Measurements from ENCODE around the gene PELI1.
"Not testable (repeated sequence)": the region's sequence is repeated elsewhere in the genome, so short reads cannot be mapped to it uniquely, and the experiment has no call there.

The PELI1 gene

GRCh38 chr2:64120008-64120407 is 24.2 kb downstream of the PELI1 start:
- DNase-seq: no peak

- DNase-seq: no peak
Measured at GRCh38 chr2:64119369-64119768, 24.9 kb downstream of the PELI1 start.

- no peak for DNase-seq
Measured at GRCh38 chr2:64115808-64116598, 28.2 kb downstream of the PELI1 start.

- DNase-seq: no peak
Measured at GRCh38 chr2:64114912-64115277, 29.3 kb downstream of the PELI1 start.

- DNase-seq: no peak
Measured at GRCh38 chr2:64114063-64114911, 29.9 kb downstream of the PELI1 start.

GRCh38 chr2:64112016-64112415 is 32.2 kb downstream of the PELI1 start:
- no peak for DNase-seq

- no peak for DNase-seq
Measured at GRCh38 chr2:64111426-64111825, 32.8 kb downstream of the PELI1 start.

GRCh38 chr2:64108666-64109241 is 35.5 kb downstream of the PELI1 start:
- no peak for DNase-seq

GRCh38 chr2:64106481-64106880 is 37.7 kb downstream of the PELI1 start:
- no peak for DNase-seq

GRCh38 chr2:64105670-64106461 is 38.4 kb downstream of the PELI1 start:
- DNase-seq: no peak

- no peak for DNase-seq
Measured at GRCh38 chr2:64104933-64105332, 39.3 kb downstream of the PELI1 start.

GRCh38 chr2:64102736-64103135 is 41.5 kb downstream of the PELI1 start:
- DNase-seq: not testable (repeated sequence)

GRCh38 chr2:64101141-64101591 is 43.1 kb downstream of the PELI1 start:
- no peak for DNase-seq

GRCh38 chr2:64100584-64100983 is 43.6 kb downstream of the PELI1 start:
- DNase-seq: not testable (repeated sequence)

GRCh38 chr2:64094663-64095382 is 49.4 kb downstream of the PELI1 start:
- DNase-seq: no peak

- no peak for DNase-seq
Measured at GRCh38 chr2:64093341-64093740, 50.9 kb downstream of the PELI1 start.

- no peak for DNase-seq
Measured at GRCh38 chr2:64092502-64092901, 51.7 kb downstream of the PELI1 start.

- no peak for DNase-seq
Measured at GRCh38 chr2:64090264-64090663, 54.0 kb downstream of the PELI1 start.

- no peak for DNase-seq
Measured at GRCh38 chr2:64086347-64087082, 57.7 kb downstream of the PELI1 start.

GRCh38 chr2:64085936-64086335 is 58.3 kb downstream of the PELI1 start:
- no peak for DNase-seq

- no peak for DNase-seq
Measured at GRCh38 chr2:64081046-64081445, 63.2 kb downstream of the PELI1 start.
